ENCODE measurements around the gene MYO1E.

The MYO1E gene

DNA sequence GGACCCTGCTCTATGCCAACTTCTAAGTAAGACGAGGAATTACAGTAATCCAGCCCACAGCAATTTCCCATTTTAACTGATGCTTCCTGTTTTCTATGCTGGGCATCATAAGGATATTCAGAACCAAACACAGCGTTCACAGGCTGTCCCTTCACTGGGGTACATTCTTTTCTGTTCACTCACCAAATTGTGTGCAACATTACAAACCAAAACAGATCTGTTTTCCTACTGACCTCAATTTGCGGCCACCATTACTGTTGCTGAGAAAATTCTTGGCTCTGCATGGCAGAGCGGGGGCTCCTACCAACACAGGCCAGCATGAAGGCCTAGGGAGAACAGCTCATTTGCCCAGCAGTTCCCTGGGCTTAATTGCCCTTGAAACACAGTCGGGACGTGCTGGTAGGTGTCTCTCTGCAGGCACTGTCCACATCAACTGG is 76.5 kb downstream of the MYO1E start:
- no peak overlapping the region for H3K4me3 ChIP-seq (ENCODE audit: low read length)
- peak; percentile 36 for DNase-seq (ENCODE audit: low read depth)

DNA sequence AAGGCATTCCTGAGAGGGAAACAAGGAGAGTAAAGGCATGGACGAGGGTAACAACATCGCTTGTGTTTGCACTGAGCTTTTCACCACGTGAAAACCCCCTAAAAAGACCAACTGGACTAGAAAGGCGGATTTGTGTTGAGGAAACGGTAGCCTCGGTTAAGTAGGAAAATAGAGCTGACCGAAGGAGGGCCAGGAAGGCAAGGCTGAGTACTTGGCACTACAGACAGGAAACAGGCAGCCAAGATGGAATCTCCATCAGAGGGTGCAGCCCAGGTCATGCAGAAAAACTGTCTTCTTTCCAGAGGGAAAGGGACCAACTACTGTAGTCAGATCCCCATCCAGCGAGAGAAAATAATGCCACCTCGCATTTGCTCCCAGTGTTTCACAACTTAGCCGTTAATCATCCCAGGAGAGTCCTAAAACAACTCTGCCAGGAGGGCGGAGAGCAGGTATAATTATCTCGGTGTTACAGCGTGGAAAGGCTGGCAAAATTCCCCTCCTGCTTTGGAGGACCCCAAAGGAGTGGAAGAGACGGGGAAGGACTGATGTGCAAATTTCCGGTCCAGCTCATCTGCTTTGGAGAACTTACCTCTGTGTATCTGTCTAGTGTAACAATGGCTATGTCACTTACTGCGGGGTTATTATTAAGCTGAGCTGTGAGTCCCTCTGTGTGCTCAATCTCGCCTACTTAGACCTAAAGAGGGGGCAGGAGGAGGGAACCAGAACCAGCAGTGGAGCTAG is 77.2 kb downstream of the MYO1E start:
- TF ChIP-seq CTCF (IDR thresholded peaks at IDR 0.05; ENCODE audit: insufficient read depth, low read depth, low read length, missing control alignments) = no peak
- peak; percentile 75 for DNase-seq (ENCODE audit: low read depth)
- H3K4me3 ChIP-seq (ENCODE audit: low read length) = no peak overlapping the region

More for the DNA sequence above, 76.5 kb downstream of the MYO1E start:
- no peak for TF ChIP-seq CTCF (IDR thresholded peaks at IDR 0.05; ENCODE audit: insufficient read depth, low read depth, low read length, missing control alignments)

DNA sequence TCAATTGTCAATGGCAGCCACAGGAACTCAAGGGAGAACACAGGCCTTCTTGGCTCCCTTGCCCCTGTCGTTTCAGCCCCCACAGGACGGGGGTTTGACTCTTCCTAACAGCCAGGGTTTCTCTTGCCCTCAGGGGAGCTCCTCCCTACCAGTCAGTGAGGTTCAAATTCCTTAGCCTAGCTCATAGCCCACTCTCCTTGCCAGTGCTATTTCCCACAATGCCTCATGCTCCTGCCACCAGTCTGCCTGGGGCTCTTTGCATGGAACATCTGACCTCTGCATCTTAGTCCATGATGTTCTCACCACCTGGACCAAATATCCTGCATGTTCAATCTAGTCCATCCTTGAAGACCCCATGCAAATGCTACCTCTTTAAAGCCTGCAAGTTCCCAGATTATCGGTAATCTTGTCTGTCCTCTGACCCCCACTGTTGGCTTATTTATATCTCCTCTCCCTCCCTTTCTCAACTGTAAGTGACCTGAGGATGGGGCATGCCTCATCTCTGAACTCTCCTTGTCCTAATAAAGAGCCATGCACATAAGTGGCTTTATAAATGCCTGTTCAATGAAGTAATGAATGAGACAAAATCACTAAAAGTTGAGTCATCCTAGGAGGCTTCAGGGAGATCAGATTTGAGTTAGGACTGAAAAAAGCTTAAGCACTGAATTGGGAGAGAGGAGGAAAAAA is 78.0 kb downstream of the MYO1E start:
- DNase-seq (ENCODE audit: low read depth) = peak; percentile 82
- no peak for TF ChIP-seq CTCF (IDR thresholded peaks at IDR 0.05; ENCODE audit: insufficient read depth, low read depth, low read length, missing control alignments)
- H3K4me3 ChIP-seq (ENCODE audit: low read length) = no peak overlapping the region

DNA sequence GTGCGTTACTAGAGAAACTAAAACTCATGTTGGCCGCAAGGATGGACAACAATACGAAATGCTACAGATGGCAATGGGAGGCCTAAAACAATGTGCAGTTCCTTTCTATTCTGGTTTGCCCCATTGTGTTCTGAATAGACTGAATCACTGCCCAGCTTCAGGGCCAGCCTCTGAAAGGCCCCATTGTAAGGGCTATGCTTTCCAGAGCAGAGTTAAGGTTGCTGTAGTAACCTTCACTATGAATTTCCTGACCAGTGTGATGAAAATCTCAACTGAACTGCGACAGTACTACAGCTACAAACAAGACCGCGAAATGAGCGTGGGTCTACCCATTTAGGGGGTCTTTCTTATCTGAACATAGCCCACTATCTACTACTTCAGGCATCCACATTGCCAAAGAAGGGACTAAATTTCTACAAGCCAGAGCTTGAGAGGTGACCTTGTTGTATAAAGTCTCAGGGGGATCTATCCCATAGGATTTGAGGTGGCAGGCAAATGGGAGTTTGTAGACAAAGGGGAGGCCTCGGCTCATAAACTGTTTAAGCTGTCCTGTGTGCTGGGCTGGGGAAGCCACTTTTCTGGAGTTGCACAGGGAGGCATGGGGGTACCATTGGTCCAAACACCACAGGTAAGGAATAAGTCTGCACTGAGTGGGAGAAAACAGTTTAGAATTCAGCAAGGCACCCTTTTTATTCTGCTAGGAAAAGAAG is 80.1 kb downstream of the MYO1E start:
- H3K4me3 ChIP-seq (ENCODE audit: low read length) = no peak overlapping the region
- no peak for TF ChIP-seq CTCF (IDR thresholded peaks at IDR 0.05; ENCODE audit: insufficient read depth, low read depth, low read length, missing control alignments)
- DNase-seq (ENCODE audit: low read depth) = no peak

GRCh38 chr15:59291213-59291549 is 81.5 kb downstream of the MYO1E start:
- no peak for TF ChIP-seq CTCF (IDR thresholded peaks at IDR 0.05; ENCODE audit: insufficient read depth, low read depth, low read length, missing control alignments)
- H3K4me3 ChIP-seq (ENCODE audit: low read length) = no peak overlapping the region
- DNase-seq (ENCODE audit: low read depth) = no peak

GRCh38 chr15:59290295-59291212 is 82.1 kb downstream of the MYO1E start:
- H3K4me3 ChIP-seq (ENCODE audit: low read length) = no peak overlapping the region
- TF ChIP-seq CTCF (IDR thresholded peaks at IDR 0.05; ENCODE audit: insufficient read depth, low read depth, low read length, missing control alignments) = no peak
- no peak for DNase-seq (ENCODE audit: low read depth)

Data from epithelial cell of esophagus (primary cell).